KMS-11 (cell line): ENCODE data around the gene CAMK4.

Source experiments
- H2AFZ ChIP-seq: fragments of 200-600 bp; sonication (generic); 2 replicates; pipeline ENCODE4 v1.6.1; 2016; ENCODE audit warnings: antibody characterized with exemption, mixed run types, low read depth
- H3K27ac ChIP-seq: fragments of 200-600 bp; sonication (generic); 2 replicates; pipeline ENCODE4 v1.6.1; 2016; ENCODE audit warnings: mild to moderate bottlenecking, mixed run types
- H3K27me3 ChIP-seq: fragments of 200-600 bp; sonication (generic); 2 replicates; pipeline ENCODE4 v1.6.1; 2017; ENCODE audit warnings: mild to moderate bottlenecking, low read depth, mixed run types, moderate library complexity; ENCODE audit not compliant: insufficient read depth
- H3K36me3 ChIP-seq: fragments of 200-600 bp; sonication (generic); 2 replicates; pipeline ENCODE4 v1.6.1; 2017; ENCODE audit warnings: mild to moderate bottlenecking, mixed run types; ENCODE audit not compliant: insufficient read depth
- H3K4me1 ChIP-seq: fragments of 200-600 bp; sonication (generic); 2 replicates; pipeline ENCODE4 v1.6.1; 2016; ENCODE audit warnings: mild to moderate bottlenecking, low read depth, mixed run types; ENCODE audit not compliant: poor library complexity, severe bottlenecking
- H3K4me2 ChIP-seq: fragments of 200-600 bp; sonication (generic); 2 replicates; pipeline ENCODE4 v1.7.0; 2016; ENCODE audit warnings: mild to moderate bottlenecking, mixed run types
- H3K4me3 ChIP-seq: fragments of 200-600 bp; sonication (generic); IDR thresholded peaks from 2 replicates; pipeline ENCODE4 v1.6.1; 2017; ENCODE audit warnings: low read depth, low read length, mixed read lengths; ENCODE audit not compliant: insufficient read depth
- H3K79me2 ChIP-seq: fragments of 200-600 bp; sonication (generic); 2 replicates; pipeline ENCODE4 v1.6.1; 2016; ENCODE audit warnings: low read depth, mixed run types; ENCODE audit not compliant: insufficient read depth
- H3K9ac ChIP-seq: fragments of 200-600 bp; sonication (generic); 2 replicates; pipeline ENCODE4 v1.6.1; 2016; ENCODE audit warnings: mild to moderate bottlenecking, mixed run types
- H4K20me1 ChIP-seq: fragments of 200-600 bp; sonication (generic); 2 replicates; pipeline ENCODE4 v1.6.1; 2016; ENCODE audit warnings: mild to moderate bottlenecking, mixed run types; ENCODE audit not compliant: insufficient read depth
- CTCF ChIP-seq: fragments of 200-600 bp; sonication (generic); conservative IDR thresholded peaks from 2 replicates; pipeline ENCODE4 v1.6.1; 2017; ENCODE audit warnings: low read depth, mild to moderate bottlenecking, antibody characterized with exemption, low read length, moderate library complexity, mixed read lengths

The CAMK4 gene

GRCh38 chr5:111310711-111311620 lies 86.8 kb downstream of the CAMK4 start:
- TF ChIP-seq CTCF = no peak
- Histone ChIP-seq H3K79me2 (no peaks in the 10 kb centered on the region), H4K20me1 (no peaks in the 10 kb centered on the region)

GRCh38 chr5:111311666-111312065 lies 87.5 kb downstream of the CAMK4 start:
- Histone ChIP-seq H3K79me2 (no peaks in the 10 kb centered on the region), H3K9ac (no peak overlapping the region), H3K27ac (no peak overlapping the region), H3K36me3 (no peaks in the 10 kb centered on the region), H3K4me1 (no peaks in the 10 kb centered on the region), H3K4me3 (no peak overlapping the region), H4K20me1 (no peaks in the 10 kb centered on the region), H3K4me2 (no peak overlapping the region), H3K27me3 (no peaks in the 10 kb centered on the region), H2AFZ (no peak overlapping the region)
- TF ChIP-seq CTCF = no peak

More at GRCh38 chr5:111310711-111311620, 86.8 kb downstream of the CAMK4 start:
- no peak overlapping the region for H3K9ac ChIP-seq
- H3K4me1 ChIP-seq = no peaks in the 10 kb centered on the region
- no peak overlapping the region for H2AFZ ChIP-seq
- no peak overlapping the region for H3K27ac ChIP-seq
- no peak overlapping the region for H3K4me2 ChIP-seq
- no peak overlapping the region for H3K4me3 ChIP-seq
- H3K36me3 ChIP-seq = no peaks in the 10 kb centered on the region
- H3K27me3 ChIP-seq = no peaks in the 10 kb centered on the region

- H3K9ac ChIP-seq = no peak overlapping the region
- H3K36me3 ChIP-seq = no peaks in the 10 kb centered on the region
- H3K27me3 ChIP-seq = no peaks in the 10 kb centered on the region
- no peak for TF ChIP-seq CTCF
- H3K4me1 ChIP-seq = no peaks in the 10 kb centered on the region
- H3K79me2 ChIP-seq = no peaks in the 10 kb centered on the region
- no peak overlapping the region for H3K4me3 ChIP-seq
- no peak overlapping the region for H3K27ac ChIP-seq
- H3K4me2 ChIP-seq = no peak overlapping the region
- H2AFZ ChIP-seq = no peak overlapping the region
- H4K20me1 ChIP-seq = no peaks in the 10 kb centered on the region
Observed at GRCh38 chr5:111313017-111313724, 89.0 kb downstream of the CAMK4 start.

GRCh38 chr5:111320953-111321352 lies 96.8 kb downstream of the CAMK4 start:
- Histone ChIP-seq H3K27ac (no peak overlapping the region), H3K4me1 (no peaks in the 10 kb centered on the region), H3K4me3 (no peak overlapping the region), H3K36me3 (no peaks in the 10 kb centered on the region), H3K4me2 (no peak overlapping the region), H4K20me1 (no peaks in the 10 kb centered on the region), H2AFZ (no peak overlapping the region), H3K9ac (no peak overlapping the region), H3K27me3 (no peaks in the 10 kb centered on the region), H3K79me2 (no peaks in the 10 kb centered on the region)
- TF ChIP-seq CTCF = no peak
